Epidermal melanocyte (primary cell): Measurements from ENCODE around the gene CFAP46.
"Not testable (repeated sequence)": the region's sequence is repeated elsewhere in the genome, so short reads cannot be mapped to it uniquely, and the experiment has no call there.

Source experiments
- DNase-seq: peaks from one replicate; pipeline ENCODE4 v3.0.0; 2011; ENCODE audit warnings: low spot score; ENCODE audit not compliant: insufficient read length

The CFAP46 gene

GRCh38 chr10:132832186-132832969 lies 110.0 kb downstream of the CFAP46 start:
- no peak for DNase-seq

GRCh38 chr10:132829403-132829802 lies 113.0 kb downstream of the CFAP46 start:
- no peak for DNase-seq

- no peak for DNase-seq
These were observed 113.7 kb downstream of the CFAP46 start for GRCh38 chr10:132828681-132829080.

GRCh38 chr10:132827861-132828539 lies 114.4 kb downstream of the CFAP46 start:
- DNase-seq = no peak

- DNase-seq = no peak
These were observed 115.0 kb downstream of the CFAP46 start for GRCh38 chr10:132827423-132827789.

- DNase-seq = no peak
These were observed 115.6 kb downstream of the CFAP46 start for GRCh38 chr10:132826524-132827422.

- not testable (repeated sequence) for DNase-seq
These were observed 116.4 kb downstream of the CFAP46 start for GRCh38 chr10:132825783-132826523.

GRCh38 chr10:132820056-132820455 lies 122.3 kb downstream of the CFAP46 start:
- DNase-seq = no peak

GRCh38 chr10:132817701-132818211 lies 124.6 kb downstream of the CFAP46 start:
- DNase-seq = no peak

GRCh38 chr10:132816718-132817117 lies 125.7 kb downstream of the CFAP46 start:
- DNase-seq = no peak

GRCh38 chr10:132815168-132815857 lies 127.1 kb downstream of the CFAP46 start:
- no peak for DNase-seq

- DNase-seq = no peak
These were observed 127.9 kb downstream of the CFAP46 start for GRCh38 chr10:132814469-132814856.

GRCh38 chr10:132813560-132814468 lies 128.6 kb downstream of the CFAP46 start:
- no peak for DNase-seq

GRCh38 chr10:132813001-132813401 lies 129.4 kb downstream of the CFAP46 start:
- no peak for DNase-seq

- no peak for DNase-seq
These were observed 129.8 kb downstream of the CFAP46 start for GRCh38 chr10:132812520-132812919.

GRCh38 chr10:132811891-132812481 lies 130.4 kb downstream of the CFAP46 start:
- DNase-seq = no peak

GRCh38 chr10:132810807-132811700 lies 131.3 kb downstream of the CFAP46 start:
- no peak for DNase-seq
